ENCODE measurements around the gene L2HGDH. TPM values are rescaled to one million over a fixed set of nuclear protein-coding genes. Genes with fewer than 3 reads are reported as not detected.
"Not testable (repeated sequence)": the region's sequence is repeated elsewhere in the genome, so short reads cannot be mapped to it uniquely, and the experiment has no call there.

L2HGDH gene
- 10.6 and 12.3 TPM in 2 replicates for total RNA-seq (2014; rRNA removed; shearing (Covaris generic))
- polyA plus RNA-seq (2014; cell fraction: nucleus; rRNA removed), result 7.9 and 11.6 TPM in 2 replicates

DNA sequence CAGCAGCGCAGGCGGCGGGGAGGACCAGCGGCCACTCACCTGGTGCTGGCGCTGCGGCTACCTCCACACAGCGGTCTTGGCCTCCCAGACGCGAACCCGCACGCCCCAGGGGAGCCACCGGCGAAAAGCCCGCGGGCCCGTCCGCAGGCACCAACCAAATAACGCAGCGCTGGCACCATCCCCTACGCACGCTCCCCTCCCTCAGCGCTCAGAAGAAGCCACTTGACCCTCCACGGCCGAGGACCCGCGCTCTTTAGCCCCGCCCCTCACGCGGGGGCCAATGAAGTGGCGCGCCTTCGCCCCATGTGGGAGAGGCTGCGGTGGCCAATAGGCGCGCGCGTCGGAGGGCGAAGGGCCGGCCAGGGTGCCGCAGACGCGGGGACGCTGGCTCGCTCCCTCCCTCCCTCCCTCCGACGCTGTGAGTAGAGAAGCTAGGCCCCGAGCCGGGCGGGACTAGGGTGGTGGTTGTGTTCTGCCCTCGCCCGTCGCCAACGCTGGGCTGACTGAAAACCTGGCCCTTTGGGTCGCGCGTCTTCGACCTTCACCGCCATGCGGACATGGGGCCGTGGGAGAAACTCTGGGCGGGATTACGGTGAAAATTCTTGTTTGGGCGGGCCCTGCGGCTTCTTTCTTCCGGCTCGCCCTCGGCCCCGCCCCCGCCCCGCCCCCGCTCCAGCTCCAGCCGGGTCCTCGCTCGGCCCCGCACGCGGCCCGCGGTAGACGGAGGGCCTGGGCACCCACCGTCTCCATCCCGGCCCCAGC lies at the start of gene L2HGDH, which contains the start of gene DMAC2L:
L2HGDH (minus strand) TSS at position 258 of the 762 bp plus-strand sequence; CDS start at position 179, 79 bp downstream.
DMAC2L (plus strand) TSS at position 353 of the 762 bp plus-strand sequence. CDS start 9,164 bp downstream, outside the sequence.
- peak; percentile 93 for DNase-seq (ENCODE audit: extremely low read depth, low read depth)

DNA sequence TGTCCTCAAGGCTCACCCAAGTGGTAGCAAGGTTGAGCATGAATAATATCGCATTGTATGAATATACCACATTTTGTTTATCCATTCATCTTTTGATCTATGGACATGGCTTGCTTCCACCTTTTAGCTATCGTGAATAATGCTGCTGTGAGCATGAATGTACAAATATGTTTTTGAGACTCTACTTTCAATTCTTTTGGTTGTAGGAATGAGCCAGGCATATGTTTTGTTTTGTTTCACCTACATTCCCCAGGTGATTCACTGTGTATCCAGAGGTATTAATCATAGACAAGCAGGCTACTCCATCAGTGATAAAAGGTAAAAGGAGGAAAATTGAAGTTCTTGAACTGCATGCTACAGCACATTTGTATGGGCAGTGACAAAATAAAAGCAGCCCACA lies 48.8 kb upstream of the L2HGDH start:
- DNase-seq (ENCODE audit: extremely low read depth, low read depth), result no peak

DNA sequence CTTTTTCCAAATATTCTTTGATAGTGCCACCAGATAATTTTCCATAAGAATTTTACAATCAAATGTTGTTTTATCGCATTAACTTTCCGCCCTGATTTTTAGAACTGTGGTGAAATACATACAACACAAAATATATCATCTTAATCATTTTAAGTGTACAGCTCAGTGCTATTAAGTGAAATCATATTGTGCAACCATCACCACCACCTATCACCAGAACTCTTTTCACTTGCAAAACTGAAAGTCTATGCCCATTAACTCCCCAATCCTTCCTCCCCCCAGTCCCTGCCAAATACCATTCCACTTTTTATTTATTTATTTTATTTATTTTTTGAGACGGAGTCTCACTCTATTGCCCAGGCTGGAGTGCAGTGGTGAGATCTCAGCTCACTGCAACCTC lies 48.1 kb upstream of the L2HGDH start:
- no peak for DNase-seq (ENCODE audit: extremely low read depth, low read depth)

DNA sequence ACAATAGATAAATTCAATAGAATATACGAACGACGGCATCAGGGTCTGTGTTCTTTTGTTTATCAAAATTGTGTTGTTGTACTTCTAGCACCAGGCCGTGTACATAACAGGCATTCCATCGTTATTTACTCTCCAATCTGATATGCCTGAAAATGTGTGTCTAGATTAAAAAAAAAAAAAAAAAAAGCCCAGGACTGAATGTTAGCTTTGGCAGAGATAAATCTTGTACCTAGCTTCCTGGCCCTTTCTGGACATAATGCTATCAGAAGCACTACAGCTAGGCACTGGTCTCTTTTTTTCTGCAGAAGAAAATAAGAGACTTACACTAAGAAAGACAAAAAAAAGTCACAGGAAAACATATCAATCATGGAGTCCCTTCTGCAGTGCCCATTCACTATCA lies 47.6 kb upstream of the L2HGDH start:
- no peak for DNase-seq (ENCODE audit: extremely low read depth, low read depth)

DNA sequence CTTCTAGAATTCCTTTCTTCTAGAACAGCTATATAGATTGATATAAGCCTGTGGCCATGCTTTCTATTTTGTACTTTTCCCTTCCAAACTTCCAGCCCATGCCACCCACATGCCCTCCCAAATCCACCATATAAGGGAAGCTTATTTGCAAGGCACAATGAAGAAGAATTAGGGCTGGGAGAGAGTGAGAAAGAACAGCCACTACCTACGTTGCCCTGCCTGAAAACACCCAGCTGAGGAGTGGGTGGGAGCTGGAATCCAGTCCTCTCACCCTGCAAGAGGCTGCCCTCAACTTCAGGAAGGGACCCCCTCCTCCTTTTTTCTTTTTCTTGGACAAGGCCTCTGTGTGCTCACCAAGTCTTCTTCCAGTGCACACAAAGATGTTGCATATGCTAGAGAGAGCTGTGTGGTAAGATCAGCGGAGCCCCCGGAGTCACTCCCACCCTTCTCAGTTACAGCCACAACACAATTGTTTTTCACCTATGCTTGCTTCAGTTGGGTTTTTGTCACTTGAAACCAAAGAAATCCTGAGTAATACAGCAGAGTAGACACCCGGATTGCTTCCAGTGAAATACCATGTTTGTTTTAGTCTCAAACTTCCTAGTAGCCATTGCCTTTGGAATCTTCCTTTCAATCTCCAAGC lies 45.8 kb upstream of the L2HGDH start:
- DNase-seq (ENCODE audit: extremely low read depth, low read depth), result no peak

DNA sequence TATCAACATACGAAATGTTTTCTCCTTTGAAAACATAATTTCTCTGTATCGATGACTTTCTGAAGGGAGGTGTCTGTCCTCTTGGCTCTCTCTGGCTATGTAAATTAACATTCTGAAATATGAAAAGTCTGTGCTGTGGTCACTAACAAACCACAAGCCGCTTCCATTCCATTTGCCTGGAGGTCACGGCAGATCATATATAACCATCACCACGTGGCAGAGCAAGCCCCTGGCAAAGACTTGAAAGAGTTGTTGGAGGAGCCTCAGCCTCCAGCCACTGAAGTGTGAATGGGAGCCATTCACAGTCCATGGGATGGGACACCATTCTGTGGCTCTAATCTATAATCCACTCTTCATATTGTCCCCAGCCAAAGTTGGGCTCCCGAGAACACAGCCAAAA lies 45.1 kb upstream of the L2HGDH start:
- DNase-seq (ENCODE audit: extremely low read depth, low read depth), result no peak

DNA sequence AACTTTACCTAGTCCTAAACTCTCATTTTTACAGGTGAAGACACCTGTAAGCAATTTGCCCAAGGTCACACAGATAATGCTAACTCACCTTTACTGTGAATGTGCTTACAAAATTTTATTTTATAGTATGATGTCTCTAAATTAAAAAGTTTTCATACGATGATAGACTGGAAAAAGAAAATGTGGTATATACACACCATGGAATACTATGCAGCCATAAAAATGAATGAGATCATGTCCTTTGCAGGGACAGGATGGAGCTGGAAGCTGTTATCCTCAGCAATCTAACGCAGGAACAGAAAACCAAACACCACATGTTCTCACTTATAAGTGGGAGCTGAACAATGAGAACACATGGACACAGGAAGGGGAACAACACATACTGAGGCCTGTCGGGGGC lies 44.3 kb upstream of the L2HGDH start:
- not testable (repeated sequence) for DNase-seq (ENCODE audit: extremely low read depth, low read depth)

DNA sequence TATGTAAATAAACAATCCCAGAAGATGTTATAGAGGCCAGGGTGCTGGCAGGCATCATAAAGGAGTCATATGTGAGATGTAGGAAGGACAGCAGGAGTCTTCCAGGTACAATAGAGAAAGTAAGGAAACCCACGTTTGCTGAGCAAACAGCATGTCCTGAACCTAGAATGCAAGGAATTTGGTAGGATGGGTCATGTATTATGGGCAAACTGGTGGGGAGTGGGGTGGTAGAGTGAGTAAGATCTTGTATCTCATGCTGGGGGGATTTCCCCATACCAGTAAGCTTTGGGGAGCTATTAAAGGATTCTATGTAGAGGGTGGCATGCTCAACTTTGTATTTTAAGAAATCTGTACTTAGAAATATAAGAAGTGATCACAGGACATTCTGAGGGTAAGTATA lies 43.7 kb upstream of the L2HGDH start:
- DNase-seq (ENCODE audit: extremely low read depth, low read depth), result no peak

DNA sequence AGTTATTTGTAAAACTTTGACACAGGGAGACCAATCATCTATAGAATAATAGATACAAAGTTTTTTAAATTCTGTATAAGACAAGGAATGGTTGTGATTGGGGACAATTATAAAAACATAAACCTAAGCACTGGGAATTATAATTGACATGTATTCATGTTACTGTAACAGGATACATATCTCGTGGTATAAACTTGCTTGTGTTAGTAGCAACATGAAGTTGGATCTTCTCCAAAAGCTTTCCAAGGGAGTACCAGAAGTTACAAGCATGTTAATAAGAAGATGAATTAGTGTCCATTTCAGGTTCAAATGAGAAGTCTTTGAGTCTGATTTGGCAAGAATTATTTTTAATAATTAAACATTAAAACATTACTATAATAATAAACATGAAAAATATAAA lies 42.5 kb upstream of the L2HGDH start:
- DNase-seq (ENCODE audit: extremely low read depth, low read depth), result no peak

DNA sequence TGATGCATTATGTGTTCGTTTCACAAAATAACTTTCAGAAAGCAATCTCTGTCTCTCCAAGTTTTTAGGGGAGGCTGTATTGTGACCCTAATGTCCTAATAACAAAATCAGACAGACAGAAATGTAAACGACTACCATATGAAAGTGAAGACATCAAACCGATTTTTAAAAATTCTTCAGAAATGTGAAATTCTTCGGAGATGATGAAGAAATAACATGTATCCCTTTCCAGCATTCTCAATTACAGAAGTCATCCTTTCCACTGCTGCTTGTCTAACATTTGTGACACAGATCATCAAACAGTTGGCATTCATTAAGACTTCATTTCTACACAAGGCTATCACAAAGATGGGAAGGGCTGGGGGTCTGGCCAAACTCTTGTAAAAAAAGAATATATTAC lies 41.1 kb upstream of the L2HGDH start:
- no peak for DNase-seq (ENCODE audit: extremely low read depth, low read depth)

DNA sequence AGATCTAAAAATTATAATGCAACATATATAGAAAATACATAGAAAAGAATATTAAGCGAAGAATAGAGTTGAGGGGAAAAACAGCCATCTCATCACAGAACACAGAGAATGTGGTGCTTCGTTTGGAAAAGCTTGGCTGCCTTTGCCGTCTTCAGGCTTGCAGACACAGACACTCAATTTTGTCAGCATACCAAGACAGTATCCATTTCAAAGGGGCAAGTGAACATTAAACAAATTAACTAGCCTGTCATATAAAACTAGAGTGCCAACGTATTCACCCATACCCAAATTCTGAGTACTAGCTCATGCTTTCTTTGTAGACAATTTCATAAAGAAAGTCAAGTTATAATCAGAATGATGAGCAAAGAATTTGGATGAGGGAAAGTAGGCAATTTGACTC lies 40.6 kb upstream of the L2HGDH start:
- DNase-seq (ENCODE audit: extremely low read depth, low read depth), result no peak

DNA sequence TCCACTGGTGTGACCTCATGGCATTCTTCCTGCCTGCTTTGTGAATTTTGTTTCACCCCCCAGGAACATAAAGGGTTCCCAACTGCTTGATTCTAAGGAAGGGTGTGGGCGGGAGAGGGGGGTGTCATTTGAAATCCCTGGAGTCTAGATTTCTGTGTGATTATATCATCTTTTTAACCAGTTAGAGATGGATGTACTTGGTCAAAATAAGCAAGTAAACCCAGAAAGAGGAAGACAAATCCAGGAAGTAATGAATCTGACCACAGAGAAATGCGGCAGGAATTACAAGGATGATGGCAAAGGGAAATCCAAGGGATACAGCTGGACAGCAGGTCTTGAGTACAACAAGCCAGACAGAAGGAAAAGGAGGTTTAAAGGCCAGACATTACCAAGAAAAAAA lies 38.9 kb upstream of the L2HGDH start:
- no peak for DNase-seq (ENCODE audit: extremely low read depth, low read depth)

DNA sequence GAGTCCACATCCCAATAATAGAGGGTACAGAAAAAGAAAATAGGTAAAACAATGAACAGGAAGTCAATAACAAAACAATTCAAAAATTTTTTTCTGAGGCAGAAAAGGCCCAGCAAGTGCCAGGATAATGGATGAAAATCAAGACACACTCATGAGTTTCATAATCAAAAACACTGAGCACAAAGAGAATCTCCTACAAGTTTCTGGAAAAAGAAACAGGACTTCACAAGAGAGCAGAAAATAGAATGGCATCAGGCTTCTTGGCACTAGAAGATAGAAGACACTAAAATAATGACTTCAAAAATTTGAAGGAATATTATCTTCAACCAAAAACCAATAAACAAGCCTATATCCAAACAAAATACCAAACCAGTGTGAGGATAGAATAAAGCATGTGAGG lies 36.9 kb upstream of the L2HGDH start:
- DNase-seq (ENCODE audit: extremely low read depth, low read depth), result no peak

DNA sequence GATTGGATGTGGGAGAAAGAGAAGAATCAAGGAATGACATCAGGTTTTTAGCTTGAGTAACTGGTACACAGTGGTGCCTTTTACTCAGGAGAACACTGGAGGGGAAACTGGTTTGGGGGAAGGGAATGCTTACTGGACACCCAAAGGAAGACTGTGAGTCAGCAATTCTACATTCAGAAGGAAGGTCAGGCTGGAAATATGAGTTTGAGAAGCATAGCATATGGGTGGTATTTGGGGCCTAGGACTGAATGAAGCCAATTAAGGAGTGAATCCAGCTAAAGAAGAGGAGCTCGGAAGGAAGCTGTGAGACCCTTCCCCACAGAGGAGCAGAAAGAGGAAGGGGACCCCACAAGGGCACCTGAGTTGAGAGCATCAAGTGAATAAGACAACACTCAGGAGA lies 35.5 kb upstream of the L2HGDH start:
- peak; percentile 27 for DNase-seq (ENCODE audit: extremely low read depth, low read depth)

DNA sequence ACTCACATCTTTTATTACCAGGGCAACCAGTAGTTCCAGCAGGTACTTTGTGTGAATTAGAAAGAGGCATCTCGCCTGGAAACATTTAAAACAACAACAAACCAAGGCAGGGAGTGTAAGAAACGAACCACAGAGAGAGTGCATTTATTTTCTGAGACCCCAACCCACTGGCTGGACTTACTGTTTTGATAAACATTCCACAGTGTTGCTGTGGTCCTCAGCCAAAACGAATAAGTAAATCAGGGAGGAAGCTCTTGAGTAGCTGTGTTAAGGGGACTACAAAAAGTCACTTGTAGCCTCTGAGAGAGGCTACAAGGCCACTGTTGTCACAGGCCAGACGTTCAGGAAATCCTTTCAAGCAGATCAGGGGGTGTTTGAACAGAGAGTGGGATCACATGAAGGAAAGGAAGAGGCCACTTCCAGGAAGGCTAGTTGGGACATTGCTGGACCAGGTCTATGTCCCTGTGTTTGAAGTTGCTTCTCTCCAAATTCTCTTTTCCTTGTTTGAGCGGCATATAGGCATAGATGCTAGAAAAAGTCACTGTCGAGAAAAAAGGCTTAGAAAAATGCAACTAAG lies 33.9 kb upstream of the L2HGDH start:
- DNase-seq (ENCODE audit: extremely low read depth, low read depth), result no peak

DNA sequence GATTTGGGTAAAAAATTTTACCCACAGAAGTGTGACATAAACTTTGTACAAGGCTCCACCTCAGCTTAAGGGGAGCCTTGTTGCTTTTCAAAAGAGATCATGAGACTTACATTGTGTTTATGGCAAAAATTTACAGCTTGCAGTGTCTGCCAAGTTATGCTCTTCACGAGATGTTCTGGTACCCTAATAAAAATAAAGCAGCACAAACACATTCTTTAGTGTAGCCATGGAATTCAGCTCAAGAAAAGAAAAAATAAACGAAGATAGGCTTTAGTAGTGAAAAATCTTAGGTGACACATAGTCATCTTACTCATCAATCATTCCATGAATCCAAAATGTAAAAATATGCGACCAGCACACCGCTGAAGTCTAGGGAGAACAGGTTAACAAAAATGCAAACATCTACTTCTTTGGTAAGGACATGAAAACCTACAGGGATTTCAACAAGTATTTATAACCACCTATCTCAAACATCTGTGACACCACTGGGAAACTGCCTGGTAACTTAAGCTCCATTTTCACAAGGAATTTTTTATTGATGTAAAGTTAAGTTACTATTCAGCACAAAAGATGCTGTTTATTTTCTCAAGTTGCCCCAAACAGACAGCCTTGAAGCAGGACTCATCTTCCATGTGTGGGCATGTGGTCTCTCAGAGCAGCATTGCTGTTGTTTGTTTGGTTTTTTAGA lies 33.0 kb upstream of the L2HGDH start:
- DNase-seq (ENCODE audit: extremely low read depth, low read depth), result no peak

DNA sequence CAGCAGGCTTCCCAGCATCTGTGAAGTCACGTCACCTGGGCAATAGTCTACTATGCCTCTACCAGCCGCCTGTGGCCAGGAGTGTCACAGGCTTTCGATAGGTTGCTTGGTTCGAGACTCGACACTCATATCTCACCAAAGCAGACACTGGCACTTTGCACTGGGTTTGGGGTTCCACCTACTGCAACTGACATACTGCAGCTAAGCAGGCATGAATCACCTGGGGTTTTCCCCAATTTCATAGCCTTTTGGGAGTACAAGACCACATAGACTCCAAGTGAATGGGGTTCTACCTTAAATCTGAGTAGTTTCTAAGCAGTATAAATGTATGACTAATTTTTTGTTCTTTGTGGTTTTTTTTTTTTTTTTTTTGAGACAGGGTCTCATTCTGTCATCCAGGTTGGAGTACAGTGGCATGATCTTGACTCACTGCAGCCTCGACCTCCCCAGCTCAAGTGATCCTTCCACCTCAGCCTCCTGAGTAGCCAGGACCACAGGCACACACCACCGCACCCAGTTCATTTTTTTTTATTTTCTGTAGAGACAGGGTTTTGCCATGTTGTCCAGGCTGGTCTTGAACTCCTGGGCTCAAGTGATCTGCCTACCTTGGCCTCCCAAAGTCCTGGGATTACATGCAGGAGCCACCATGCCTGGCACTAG lies 32.2 kb upstream of the L2HGDH start:
- no peak for DNase-seq (ENCODE audit: extremely low read depth, low read depth)

DNA sequence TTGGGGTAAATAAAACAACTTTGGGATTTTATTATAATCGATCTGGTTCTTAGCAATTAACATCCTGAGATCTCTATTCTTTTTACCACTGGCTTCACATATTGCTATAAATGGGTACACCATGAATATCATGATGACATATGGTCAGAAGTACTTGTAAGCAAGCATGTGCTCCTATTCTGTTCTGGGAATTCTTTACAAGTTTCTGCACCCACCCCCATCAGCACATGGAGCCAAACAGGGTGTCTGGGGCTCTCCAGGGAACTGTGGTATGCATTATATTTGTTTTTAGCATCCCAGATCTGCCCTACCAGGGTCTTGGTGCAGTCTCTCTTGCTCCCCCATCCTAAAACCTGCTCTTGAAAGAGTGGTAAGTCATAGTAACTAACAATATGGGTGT lies 31.4 kb upstream of the L2HGDH start:
- no peak for DNase-seq (ENCODE audit: extremely low read depth, low read depth)

DNA sequence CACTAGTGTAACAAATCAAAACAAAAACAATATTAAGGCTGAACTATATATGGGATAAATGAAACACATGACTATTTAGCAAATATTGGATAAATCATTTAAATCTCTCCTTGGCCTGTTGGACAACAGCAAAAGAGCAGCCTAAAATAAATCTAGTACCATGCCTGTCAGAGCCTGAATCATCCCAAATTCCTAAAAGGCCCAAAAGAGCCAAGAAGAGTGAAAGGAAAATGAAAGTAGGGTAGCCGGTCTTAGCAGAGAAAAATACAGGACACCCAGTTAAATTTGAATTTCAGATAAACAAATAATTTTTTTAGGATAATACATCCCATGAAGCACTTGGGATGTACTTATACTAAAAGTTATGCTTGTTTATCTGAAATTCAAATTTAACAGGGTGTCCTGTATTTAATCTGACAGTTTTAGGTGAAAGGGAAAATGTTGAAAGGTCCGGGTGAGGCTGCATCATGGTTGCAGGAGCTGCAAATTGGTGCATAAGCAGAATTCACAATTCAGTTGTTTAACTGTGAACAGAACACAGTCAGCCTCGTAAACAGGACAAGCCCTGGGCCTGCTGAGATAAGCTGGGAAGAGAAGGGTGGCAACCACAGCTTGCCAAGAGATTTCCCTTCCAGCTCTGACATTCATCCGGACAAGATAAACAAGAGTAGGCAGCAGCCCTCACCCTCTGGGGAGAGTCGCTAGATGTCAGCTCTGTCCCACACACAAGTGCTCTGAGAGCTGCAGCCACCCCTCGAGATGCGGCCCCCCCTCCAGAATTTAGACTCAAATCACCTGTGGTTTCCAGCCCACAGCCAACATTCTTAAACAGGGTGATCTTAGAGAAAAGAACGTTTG lies 30.4 kb upstream of the L2HGDH start:
- peak; percentile 55 for DNase-seq (ENCODE audit: extremely low read depth, low read depth)

DNA sequence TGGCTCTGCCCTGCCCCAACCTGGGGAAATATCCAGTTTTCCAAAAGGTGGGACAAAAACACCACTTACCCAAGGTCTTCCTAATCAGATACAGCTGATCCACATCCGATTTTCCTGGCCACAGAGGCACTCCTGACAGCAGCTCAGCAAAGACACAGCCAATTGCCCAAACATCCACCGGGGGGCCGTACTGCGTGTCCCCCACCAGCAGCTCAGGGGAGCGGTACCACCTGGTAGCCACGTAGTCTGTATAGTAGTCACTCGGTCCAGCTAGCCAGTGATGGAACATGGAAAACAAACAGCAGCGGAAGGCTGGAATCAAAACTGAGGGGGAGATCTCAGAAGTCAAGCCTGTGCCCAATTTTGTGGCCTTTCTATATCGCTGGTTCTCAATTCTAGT lies 28.9 kb upstream of the L2HGDH start:
- DNase-seq (ENCODE audit: extremely low read depth, low read depth), result no peak
